ENCODE measurements around the gene IL20RB. TPM values are rescaled to one million over a fixed set of nuclear protein-coding genes. Genes with fewer than 3 reads are reported as not detected.
"Not testable (repeated sequence)": the region's sequence is repeated elsewhere in the genome, so short reads cannot be mapped to it uniquely, and the experiment has no call there.

IL20RB gene
- total RNA-seq, 2 experiments from 2014 or later = 1.3 to 1.9 TPM

- peaks cover 15% of the 10 kb centered on the region for H3K36me3 Mint-ChIP-seq
- peaks cover 7% of the 10 kb centered on the region for H3K4me1 Mint-ChIP-seq
- no peak overlapping the region for H3K4me3 Mint-ChIP-seq
- DNase-seq (no peak), ATAC-seq (ENCODE audit: low read depth) (no peak)
- H3K27ac Mint-ChIP-seq = no peak overlapping the region
- POLR2A ChIA-PET = no interaction called here
- H3K27me3 Mint-ChIP-seq = no peaks in the 10 kb centered on the region
- no peaks in the 10 kb centered on the region for H3K9me3 Mint-ChIP-seq
Measured at GRCh38 chr3:136954251-136954650, 3.5 kb upstream of the IL20RB start.

GRCh38 chr3:136954980-136955780, 2.6 kb upstream of the IL20RB start:
- Mint-ChIP-seq H3K36me3 (peaks cover 16% of the 10 kb centered on the region), H3K4me3 (no peak overlapping the region), H3K4me1 (peaks cover 7% of the 10 kb centered on the region), H3K9me3 (no peaks in the 10 kb centered on the region), H3K27me3 (no peaks in the 10 kb centered on the region), H3K27ac (no peak overlapping the region)
- DNase-seq = no peak
- POLR2A ChIA-PET = no interaction called here
- no peak for ATAC-seq (ENCODE audit: low read depth)

GRCh38 chr3:136955813-136956212, 2.0 kb upstream of the IL20RB start:
- H3K36me3 Mint-ChIP-seq = peaks cover 20% of the 10 kb centered on the region
- no peak overlapping the region for H3K4me3 Mint-ChIP-seq
- no peak for DNase-seq
- no peaks in the 10 kb centered on the region for H3K27me3 Mint-ChIP-seq
- no peak overlapping the region for H3K27ac Mint-ChIP-seq
- ATAC-seq (ENCODE audit: low read depth) = no peak
- H3K4me1 Mint-ChIP-seq = peaks cover 7% of the 10 kb centered on the region
- H3K9me3 Mint-ChIP-seq = no peaks in the 10 kb centered on the region
- POLR2A ChIA-PET = no interaction called here

GRCh38 chr3:136956971-136957370, 812 bp upstream of the IL20RB start:
- H3K9me3 Mint-ChIP-seq = no peaks in the 10 kb centered on the region
- ATAC-seq (ENCODE audit: low read depth) (no peak), DNase-seq (no peak)
- H3K4me3 Mint-ChIP-seq = no peak overlapping the region
- H3K4me1 Mint-ChIP-seq = peaks cover 7% of the 10 kb centered on the region
- no peaks in the 10 kb centered on the region for H3K27me3 Mint-ChIP-seq
- POLR2A ChIA-PET = interaction anchor here (1.2 kb wide), 1 partner anchor 204 kb away, joined by 4 read pairs; no protein-coding TSS in a partner anchor
- H3K36me3 Mint-ChIP-seq = peaks cover 17% of the 10 kb centered on the region
- no peak overlapping the region for H3K27ac Mint-ChIP-seq

- no peaks in the 10 kb centered on the region for H3K9me3 Mint-ChIP-seq
- POLR2A ChIA-PET = no interaction called here
- ATAC-seq (ENCODE audit: low read depth) (no peak), DNase-seq (no peak)
- no peak overlapping the region for H3K4me3 Mint-ChIP-seq
- peaks cover 15% of the 10 kb centered on the region for H3K36me3 Mint-ChIP-seq
- no peaks in the 10 kb centered on the region for H3K27me3 Mint-ChIP-seq
- H3K27ac Mint-ChIP-seq = no peak overlapping the region
- peaks cover 7% of the 10 kb centered on the region for H3K4me1 Mint-ChIP-seq
Measured at GRCh38 chr3:136958939-136959338, 1.2 kb downstream of the IL20RB start.

- DNase-seq (no peak), ATAC-seq (ENCODE audit: low read depth) (no peak)
- Mint-ChIP-seq H3K4me3 (no peak overlapping the region), H3K27me3 (no peaks in the 10 kb centered on the region), H3K36me3 (peaks cover 15% of the 10 kb centered on the region), H3K9me3 (no peaks in the 10 kb centered on the region), H3K4me1 (peaks cover 7% of the 10 kb centered on the region), H3K27ac (no peak overlapping the region)
- POLR2A ChIA-PET = no interaction called here
Measured at GRCh38 chr3:136959599-136959998, 1.8 kb downstream of the IL20RB start.

GRCh38 chr3:136960838-136961836, 3.4 kb downstream of the IL20RB start:
- Mint-ChIP-seq H3K36me3 (peaks cover 8% of the 10 kb centered on the region), H3K27me3 (no peaks in the 10 kb centered on the region), H3K9me3 (no peaks in the 10 kb centered on the region), H3K27ac (no peak overlapping the region), H3K4me3 (no peak overlapping the region), H3K4me1 (no peaks in the 10 kb centered on the region)
- no peak for ATAC-seq (ENCODE audit: low read depth)
- POLR2A ChIA-PET = no interaction called here
- DNase-seq = no peak

GRCh38 chr3:136962927-136963326, 5.1 kb downstream of the IL20RB start:
- no peak overlapping the region for H3K27ac Mint-ChIP-seq
- peaks cover 5% of the 10 kb centered on the region for H3K36me3 Mint-ChIP-seq
- H3K27me3 Mint-ChIP-seq = no peaks in the 10 kb centered on the region
- ATAC-seq (ENCODE audit: low read depth) (no peak), DNase-seq (no peak)
- no peaks in the 10 kb centered on the region for H3K9me3 Mint-ChIP-seq
- H3K4me3 Mint-ChIP-seq = no peak overlapping the region
- POLR2A ChIA-PET = no interaction called here
- no peaks in the 10 kb centered on the region for H3K4me1 Mint-ChIP-seq

GRCh38 chr3:136969539-136969938, 11.8 kb downstream of the IL20RB start:
- H3K36me3 Mint-ChIP-seq; POLR2A ChIA-PET; H3K9me3 Mint-ChIP-seq; H3K27ac Mint-ChIP-seq; H3K27me3 Mint-ChIP-seq; H3K4me1 Mint-ChIP-seq; H3K4me3 Mint-ChIP-seq; DNase-seq; ATAC-seq (ENCODE audit: low read depth): not testable (repeated sequence)

- H3K4me3 Mint-ChIP-seq = no peak overlapping the region
- H3K27ac Mint-ChIP-seq = no peak overlapping the region
- peaks cover 9% of the 10 kb centered on the region for H3K36me3 Mint-ChIP-seq
- POLR2A ChIA-PET = no interaction called here
- DNase-seq (no peak), ATAC-seq (ENCODE audit: low read depth) (no peak)
- no peaks in the 10 kb centered on the region for H3K27me3 Mint-ChIP-seq
- peaks cover 13% of the 10 kb centered on the region for H3K9me3 Mint-ChIP-seq
- no peaks in the 10 kb centered on the region for H3K4me1 Mint-ChIP-seq
Measured at GRCh38 chr3:136973352-136973751, 15.6 kb downstream of the IL20RB start.

GRCh38 chr3:136974670-136975069, 16.9 kb downstream of the IL20RB start:
- Mint-ChIP-seq H3K4me3 (no peak overlapping the region), H3K27ac (no peak overlapping the region), H3K4me1 (no peaks in the 10 kb centered on the region), H3K9me3 (peaks cover 13% of the 10 kb centered on the region), H3K36me3 (peaks cover 9% of the 10 kb centered on the region), H3K27me3 (no peaks in the 10 kb centered on the region)
- ATAC-seq (ENCODE audit: low read depth) (no peak), DNase-seq (no peak)
- POLR2A ChIA-PET = no interaction called here

- ATAC-seq (ENCODE audit: low read depth) (no peak), DNase-seq (no peak)
- peaks cover 6% of the 10 kb centered on the region for H3K36me3 Mint-ChIP-seq
- POLR2A ChIA-PET = no interaction called here
- H3K4me1 Mint-ChIP-seq = no peaks in the 10 kb centered on the region
- H3K27me3 Mint-ChIP-seq = no peaks in the 10 kb centered on the region
- H3K4me3 Mint-ChIP-seq = no peak overlapping the region
- H3K27ac Mint-ChIP-seq = no peak overlapping the region
- H3K9me3 Mint-ChIP-seq = peaks cover 10% of the 10 kb centered on the region
Measured at GRCh38 chr3:136979204-136979603, 21.4 kb downstream of the IL20RB start.

- Mint-ChIP-seq H3K27me3 (no peaks in the 10 kb centered on the region), H3K9me3 (peaks cover 8% of the 10 kb centered on the region), H3K4me3 (no peak overlapping the region), H3K27ac (no peak overlapping the region), H3K4me1 (no peaks in the 10 kb centered on the region), H3K36me3 (peaks cover 3% of the 10 kb centered on the region)
- DNase-seq = no peak
- ATAC-seq (ENCODE audit: low read depth) = no peak
- POLR2A ChIA-PET = no interaction called here
Measured at GRCh38 chr3:136979684-136980083, 21.9 kb downstream of the IL20RB start.

GRCh38 chr3:136982033-136982432, 24.2 kb downstream of the IL20RB start:
- Mint-ChIP-seq H3K27me3 (no peaks in the 10 kb centered on the region), H3K4me1 (no peaks in the 10 kb centered on the region), H3K27ac (no peak overlapping the region), H3K36me3 (no peaks in the 10 kb centered on the region), H3K4me3 (no peak overlapping the region), H3K9me3 (no peaks in the 10 kb centered on the region)
- POLR2A ChIA-PET = no interaction called here
- DNase-seq (no peak), ATAC-seq (ENCODE audit: low read depth) (no peak)

Measured in activated naive CD8-positive, alpha-beta T cell treated with anti-CD3 and anti-CD28 coated beads, Interleukin-2, amount 10 ng/mL, durations not matched to agents 7 days and 5 days (primary cell).